GM12872 (cell line): ENCODE results near the gene CTAGE15.
"Not testable (repeated sequence)": the region's sequence is repeated elsewhere in the genome, so short reads cannot be mapped to it uniquely, and the experiment has no call there.

Experiments
- TF ChIP-seq, protein P1 (sequence below): IDR thresholded peaks from 3 replicates; pipeline ENCODE4 v1.5.1; 2011; ENCODE audit warnings: low read depth, mild to moderate bottlenecking, low read length, moderate library complexity; ENCODE audit not compliant: insufficient read depth

The CTAGE15 gene, protein sequence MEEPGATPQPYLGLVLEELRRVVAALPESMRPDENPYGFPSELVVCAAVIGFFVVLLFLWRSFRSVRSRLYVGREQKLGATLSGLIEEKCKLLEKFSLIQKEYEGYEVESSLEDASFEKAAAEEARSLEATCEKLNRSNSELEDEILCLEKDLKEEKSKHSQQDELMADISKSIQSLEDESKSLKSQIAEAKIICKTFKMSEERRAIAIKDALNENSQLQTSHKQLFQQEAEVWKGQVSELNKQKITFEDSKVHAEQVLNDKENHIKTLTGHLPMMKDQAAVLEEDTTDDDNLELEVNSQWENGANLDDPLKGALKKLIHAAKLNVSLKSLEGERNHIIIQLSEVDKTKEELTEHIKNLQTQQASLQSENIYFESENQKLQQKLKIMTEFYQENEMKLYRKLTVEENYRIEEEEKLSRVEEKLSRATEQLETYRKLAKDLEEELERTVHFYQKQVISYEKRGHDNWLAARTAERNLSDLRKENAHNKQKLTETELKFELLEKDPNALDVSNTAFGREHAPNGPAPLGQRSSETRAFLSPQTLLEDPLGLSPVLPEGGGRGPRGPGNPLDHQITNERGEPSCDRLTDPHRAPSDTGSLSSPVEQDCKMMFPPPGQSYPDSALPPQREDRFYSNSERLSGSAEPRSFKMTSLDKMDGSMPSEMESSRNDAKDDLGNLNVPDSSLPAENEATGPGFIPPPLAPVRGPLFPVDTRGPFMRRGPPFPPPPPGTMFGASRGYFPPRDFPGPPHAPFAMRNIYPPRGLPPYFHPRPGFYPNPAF

DNA sequence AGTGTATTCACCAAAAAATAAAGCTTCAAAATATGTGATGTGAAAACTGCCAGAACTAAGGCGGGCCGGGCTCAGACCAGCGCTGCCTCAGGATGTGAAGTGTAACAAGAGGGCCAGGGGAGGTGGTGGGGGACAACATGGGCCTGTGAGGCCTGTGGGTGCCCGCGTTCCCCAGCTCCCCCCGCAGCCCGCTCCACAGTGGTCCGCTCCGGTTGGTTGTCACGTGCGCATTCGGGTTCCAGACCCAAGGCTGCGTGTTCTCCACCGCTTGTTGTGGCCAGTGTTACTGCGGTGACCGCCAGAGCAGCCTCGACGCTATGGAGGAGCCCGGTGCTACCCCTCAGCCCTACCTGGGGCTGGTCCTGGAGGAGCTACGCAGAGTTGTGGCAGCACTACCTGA, at the start of gene CTAGE15:
Gene CTAGE15, plus strand, starts transcription at position 301 of the 400 bp plus-strand sequence. Its CDS starts 17 bp downstream, at position 318.
- TF ChIP-seq, protein P1, sequence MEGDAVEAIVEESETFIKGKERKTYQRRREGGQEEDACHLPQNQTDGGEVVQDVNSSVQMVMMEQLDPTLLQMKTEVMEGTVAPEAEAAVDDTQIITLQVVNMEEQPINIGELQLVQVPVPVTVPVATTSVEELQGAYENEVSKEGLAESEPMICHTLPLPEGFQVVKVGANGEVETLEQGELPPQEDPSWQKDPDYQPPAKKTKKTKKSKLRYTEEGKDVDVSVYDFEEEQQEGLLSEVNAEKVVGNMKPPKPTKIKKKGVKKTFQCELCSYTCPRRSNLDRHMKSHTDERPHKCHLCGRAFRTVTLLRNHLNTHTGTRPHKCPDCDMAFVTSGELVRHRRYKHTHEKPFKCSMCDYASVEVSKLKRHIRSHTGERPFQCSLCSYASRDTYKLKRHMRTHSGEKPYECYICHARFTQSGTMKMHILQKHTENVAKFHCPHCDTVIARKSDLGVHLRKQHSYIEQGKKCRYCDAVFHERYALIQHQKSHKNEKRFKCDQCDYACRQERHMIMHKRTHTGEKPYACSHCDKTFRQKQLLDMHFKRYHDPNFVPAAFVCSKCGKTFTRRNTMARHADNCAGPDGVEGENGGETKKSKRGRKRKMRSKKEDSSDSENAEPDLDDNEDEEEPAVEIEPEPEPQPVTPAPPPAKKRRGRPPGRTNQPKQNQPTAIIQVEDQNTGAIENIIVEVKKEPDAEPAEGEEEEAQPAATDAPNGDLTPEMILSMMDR, result not testable (repeated sequence)

DNA sequence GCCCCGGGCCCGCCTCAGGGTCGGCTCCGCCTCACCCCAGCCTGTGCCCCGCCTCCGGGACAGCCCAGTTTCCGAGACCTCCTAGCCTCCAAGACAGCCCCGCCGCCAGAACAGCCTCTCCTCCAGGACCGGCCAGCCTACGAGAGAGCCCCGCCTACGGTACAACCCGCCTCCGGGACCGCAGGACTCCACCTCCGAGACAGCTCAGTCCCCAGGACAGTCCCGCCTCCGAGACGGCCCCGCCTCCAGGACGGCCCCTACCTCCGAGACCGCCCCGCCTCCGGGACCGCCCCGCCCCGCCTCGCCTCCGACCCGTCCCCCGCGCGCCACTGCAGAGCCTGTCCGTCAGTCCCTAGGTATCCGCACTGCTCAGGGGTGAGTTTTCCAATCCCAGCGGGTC, 49.0 kb downstream of the CTAGE15 start, which contains the start of gene TCAF2:
Gene TCAF2, plus strand, starts transcription at position 329 of the 400 bp plus-strand sequence.
- TF ChIP-seq, protein P1, result not testable (repeated sequence)
